ENCODE measurements around the gene ARFGEF3.

The ARFGEF3 gene

DNA sequence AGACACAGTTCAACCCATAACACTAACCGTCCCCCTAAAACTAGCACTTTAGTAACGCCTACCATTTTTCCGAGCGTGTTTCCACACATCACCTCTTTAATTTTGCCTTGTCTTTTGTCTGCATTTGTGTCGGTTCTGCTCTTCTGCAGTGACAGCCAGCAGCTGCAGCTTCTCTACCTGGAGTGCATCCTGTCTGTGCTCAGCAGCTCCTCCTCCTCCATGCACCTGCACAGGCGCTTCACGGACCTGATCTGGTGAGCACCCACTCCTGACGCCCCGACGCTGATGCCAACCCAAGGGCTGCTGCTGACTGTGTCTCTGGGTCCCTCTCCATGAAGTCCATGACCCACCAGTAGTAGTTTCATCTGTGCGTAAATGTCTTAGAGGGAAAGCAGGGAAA, 92.0 kb downstream of the ARFGEF3 start:
- TF ChIP-seq POLR2AphosphoS5 (IDR thresholded peaks at IDR 0.05; ENCODE audit: low read depth, low read length) (no peak), FOXP2 (optimal IDR thresholded peaks at IDR 0.05; ENCODE audit: borderline replicate concordance, extremely low read depth, extremely low read length, insufficient read depth) (no peak), TAF1 (IDR thresholded peaks at IDR 0.05; ENCODE audit: borderline replicate concordance, insufficient read depth, low read length) (no peak), SIN3A (IDR thresholded peaks at IDR 0.05; ENCODE audit: borderline replicate concordance, insufficient read depth, low read length) (no peak)
- TF ChIP-seq, protein P1, sequence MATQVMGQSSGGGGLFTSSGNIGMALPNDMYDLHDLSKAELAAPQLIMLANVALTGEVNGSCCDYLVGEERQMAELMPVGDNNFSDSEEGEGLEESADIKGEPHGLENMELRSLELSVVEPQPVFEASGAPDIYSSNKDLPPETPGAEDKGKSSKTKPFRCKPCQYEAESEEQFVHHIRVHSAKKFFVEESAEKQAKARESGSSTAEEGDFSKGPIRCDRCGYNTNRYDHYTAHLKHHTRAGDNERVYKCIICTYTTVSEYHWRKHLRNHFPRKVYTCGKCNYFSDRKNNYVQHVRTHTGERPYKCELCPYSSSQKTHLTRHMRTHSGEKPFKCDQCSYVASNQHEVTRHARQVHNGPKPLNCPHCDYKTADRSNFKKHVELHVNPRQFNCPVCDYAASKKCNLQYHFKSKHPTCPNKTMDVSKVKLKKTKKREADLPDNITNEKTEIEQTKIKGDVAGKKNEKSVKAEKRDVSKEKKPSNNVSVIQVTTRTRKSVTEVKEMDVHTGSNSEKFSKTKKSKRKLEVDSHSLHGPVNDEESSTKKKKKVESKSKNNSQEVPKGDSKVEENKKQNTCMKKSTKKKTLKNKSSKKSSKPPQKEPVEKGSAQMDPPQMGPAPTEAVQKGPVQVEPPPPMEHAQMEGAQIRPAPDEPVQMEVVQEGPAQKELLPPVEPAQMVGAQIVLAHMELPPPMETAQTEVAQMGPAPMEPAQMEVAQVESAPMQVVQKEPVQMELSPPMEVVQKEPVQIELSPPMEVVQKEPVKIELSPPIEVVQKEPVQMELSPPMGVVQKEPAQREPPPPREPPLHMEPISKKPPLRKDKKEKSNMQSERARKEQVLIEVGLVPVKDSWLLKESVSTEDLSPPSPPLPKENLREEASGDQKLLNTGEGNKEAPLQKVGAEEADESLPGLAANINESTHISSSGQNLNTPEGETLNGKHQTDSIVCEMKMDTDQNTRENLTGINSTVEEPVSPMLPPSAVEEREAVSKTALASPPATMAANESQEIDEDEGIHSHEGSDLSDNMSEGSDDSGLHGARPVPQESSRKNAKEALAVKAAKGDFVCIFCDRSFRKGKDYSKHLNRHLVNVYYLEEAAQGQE (IDR thresholded peaks at IDR 0.05; ENCODE audit: insufficient read depth in 1 of 2, low read depth in 2 of 2, low read length in 2 of 2) = no peak

DNA sequence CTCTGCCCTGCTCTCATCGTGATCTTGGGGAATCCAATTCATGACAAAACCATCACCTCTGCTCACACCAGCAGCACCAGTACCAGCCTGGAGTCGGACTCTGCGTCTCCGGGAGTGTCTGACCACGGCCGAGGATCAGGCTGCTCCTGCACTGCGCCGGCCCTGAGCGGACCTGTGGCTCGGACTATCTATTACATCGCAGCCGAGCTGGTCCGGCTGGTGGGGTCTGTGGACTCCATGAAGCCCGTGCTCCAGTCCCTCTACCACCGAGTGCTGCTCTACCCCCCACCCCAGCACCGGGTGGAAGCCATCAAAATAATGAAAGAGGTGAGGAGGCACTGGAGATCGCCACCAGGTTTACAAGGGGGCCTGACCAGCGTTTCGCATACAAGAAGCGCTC, 93.7 kb downstream of the ARFGEF3 start:
- TF ChIP-seq POLR2AphosphoS5 (IDR thresholded peaks at IDR 0.05; ENCODE audit: low read depth, low read length) (no peak), SIN3A (IDR thresholded peaks at IDR 0.05; ENCODE audit: borderline replicate concordance, insufficient read depth, low read length) (no peak), TAF1 (IDR thresholded peaks at IDR 0.05; ENCODE audit: borderline replicate concordance, insufficient read depth, low read length) (no peak), FOXP2 (optimal IDR thresholded peaks at IDR 0.05; ENCODE audit: borderline replicate concordance, extremely low read depth, extremely low read length, insufficient read depth) (no peak)
- TF ChIP-seq, protein P1 (IDR thresholded peaks at IDR 0.05; ENCODE audit: insufficient read depth in 1 of 2, low read depth in 2 of 2, low read length in 2 of 2) = no peak

DNA sequence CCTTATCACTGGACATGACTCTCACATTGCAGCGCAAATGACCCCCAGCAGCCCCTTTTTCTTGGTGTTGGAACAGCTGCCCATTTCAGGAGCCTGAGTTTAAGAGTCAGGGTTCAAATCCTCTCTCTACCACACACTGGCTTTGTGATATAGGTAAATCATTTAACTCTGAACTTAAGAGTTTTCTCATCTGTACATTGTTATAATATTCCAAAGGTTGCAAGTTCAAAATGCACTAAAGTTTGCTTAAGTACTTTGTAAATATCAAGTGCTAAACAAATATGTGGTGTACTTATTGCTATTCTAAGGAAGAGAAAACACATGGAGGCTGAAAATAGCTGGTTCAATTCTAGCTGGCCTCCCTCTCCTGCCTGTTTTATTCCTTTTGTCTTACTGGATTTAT, 95.9 kb downstream of the ARFGEF3 start:
- TF ChIP-seq, protein P1 (IDR thresholded peaks at IDR 0.05; ENCODE audit: insufficient read depth in 1 of 2, low read depth in 2 of 2, low read length in 2 of 2) = no peak

DNA sequence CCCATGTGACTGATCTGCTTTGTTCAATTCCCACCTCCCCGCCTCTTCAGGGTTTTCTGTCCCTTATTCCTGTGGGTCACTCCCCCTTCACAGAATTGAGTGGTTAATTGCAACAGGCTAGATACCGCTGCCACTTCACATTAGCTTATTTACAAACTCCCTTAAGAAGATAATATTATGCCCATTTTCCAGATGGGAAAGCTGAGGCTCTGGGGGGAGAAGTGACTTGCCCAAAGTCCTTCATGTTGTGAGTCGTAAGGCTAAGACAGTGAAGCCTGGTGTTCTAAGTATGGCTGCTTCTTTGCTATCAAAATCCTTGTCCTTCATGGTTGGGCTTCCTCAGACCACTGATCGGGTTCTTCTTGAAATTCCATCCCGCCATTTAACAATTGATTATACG, 96.5 kb downstream of the ARFGEF3 start:
- TF ChIP-seq, protein P1 (IDR thresholded peaks at IDR 0.05; ENCODE audit: insufficient read depth in 1 of 2, low read depth in 2 of 2, low read length in 2 of 2) = no peak
- TF ChIP-seq POLR2AphosphoS5 (IDR thresholded peaks at IDR 0.05; ENCODE audit: low read depth, low read length) (no peak), TAF1 (IDR thresholded peaks at IDR 0.05; ENCODE audit: borderline replicate concordance, insufficient read depth, low read length) (no peak), SIN3A (IDR thresholded peaks at IDR 0.05; ENCODE audit: borderline replicate concordance, insufficient read depth, low read length) (no peak), FOXP2 (optimal IDR thresholded peaks at IDR 0.05; ENCODE audit: borderline replicate concordance, extremely low read depth, extremely low read length, insufficient read depth) (no peak)

DNA sequence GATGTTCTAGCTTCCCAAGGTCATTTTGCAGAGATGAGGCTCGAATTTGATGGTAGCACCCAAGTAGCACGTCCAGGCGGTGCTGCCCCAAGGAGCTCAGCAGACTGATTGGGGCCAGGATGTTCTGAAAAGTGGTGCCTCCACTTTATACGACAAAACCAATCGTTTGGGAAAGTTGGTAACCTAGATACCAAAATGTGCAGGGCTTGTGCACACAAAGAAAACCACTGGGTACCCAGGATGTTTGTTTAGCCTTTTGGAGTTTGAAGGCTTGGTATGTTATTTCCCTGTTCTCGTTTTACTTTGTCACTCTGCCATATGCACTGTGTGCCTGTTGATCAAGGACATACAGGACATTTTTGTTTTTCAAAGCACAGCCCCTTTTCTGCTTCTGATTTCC, 97.3 kb downstream of the ARFGEF3 start:
- TF ChIP-seq POLR2AphosphoS5 (IDR thresholded peaks at IDR 0.05; ENCODE audit: low read depth, low read length) = no peak
- no peak for TF ChIP-seq SIN3A (IDR thresholded peaks at IDR 0.05; ENCODE audit: borderline replicate concordance, insufficient read depth, low read length)
